Activated T-cell treated with anti-CD3 and anti-CD28 coated beads, Interleukin-2, amount 50 U/mL, for 4 hours (primary cell): Measurements from ENCODE around the gene KIF26A. TPM values are rescaled to one million over a fixed set of nuclear protein-coding genes. Genes with fewer than 3 reads are reported as not detected.
A peak's percentile ranks its signal among the peaks of the same experiment; 100 is the strongest.

Experiments
- ATAC-seq, 2 donors: fragments of 200-7000 bp; cut with Tn5 transposase; one replicate each; pipeline ENCODE4 v1.10.0; 2021
- DNase-seq: peaks from one replicate; pipeline ENCODE4 v3.0.0-alpha.2; 2020
- H3K27me3 Mint-ChIP-seq: one replicate; pipeline ENCODE4 v1.8.0; 2021; ENCODE audit warnings: low read depth, mixed read lengths
- H3K36me3 Mint-ChIP-seq: one replicate; pipeline ENCODE4 v1.8.0; 2022; ENCODE audit warnings: mixed read lengths; ENCODE audit not compliant: insufficient read depth
- H3K4me1 Mint-ChIP-seq: one replicate; pipeline ENCODE4 v1.8.0; 2021; ENCODE audit warnings: low read depth, mixed read lengths
- H3K4me3 Mint-ChIP-seq: one replicate; pipeline ENCODE4 v1.8.0; 2021; ENCODE audit warnings: mild to moderate bottlenecking, moderate library complexity, mixed read lengths
- H3K9me3 Mint-ChIP-seq: one replicate; pipeline ENCODE4 v1.8.0; 2021; ENCODE audit warnings: mixed read lengths
- total RNA-seq, 3 donors: library from RNA; stranded (reverse); gene quantifications; one replicate each; pipeline ENCODE4 v1.2.1, GENCODE V29; 2021

KIF26A gene
- total RNA-seq, 3 donors from 2014 or later, result 0.24 to 0.86 (median 0.40) TPM

GRCh38 chr14:104139460-104140212 is 1.2 kb downstream of the KIF26A start:
- Mint-ChIP-seq H3K27me3 (peaks cover 41% of the 10 kb centered on the region), H3K4me1 (peaks cover 9% of the 10 kb centered on the region), H3K36me3 (no peaks in the 10 kb centered on the region), H3K4me3 (no peak overlapping the region), H3K9me3 (no peaks in the 10 kb centered on the region)
- ATAC-seq, result no peak
- no peak for DNase-seq

- DNase-seq, result no peak
Observed at GRCh38 chr14:104140213-104140462, 1.8 kb downstream of the KIF26A start.

GRCh38 chr14:104140463-104141331 is 2.3 kb downstream of the KIF26A start:
- no peak for DNase-seq
- peak overlapping the region; percentile 35 for H3K4me3 Mint-ChIP-seq
- peaks cover 7% of the 10 kb centered on the region for H3K4me1 Mint-ChIP-seq
- H3K36me3 Mint-ChIP-seq, result no peaks in the 10 kb centered on the region
- no peaks in the 10 kb centered on the region for H3K9me3 Mint-ChIP-seq
- no peak for ATAC-seq
- peaks cover 31% of the 10 kb centered on the region for H3K27me3 Mint-ChIP-seq

More at GRCh38 chr14:104140213-104140462, 1.8 kb downstream of the KIF26A start:
- Mint-ChIP-seq H3K36me3 (no peaks in the 10 kb centered on the region), H3K9me3 (no peaks in the 10 kb centered on the region), H3K27me3 (peaks cover 37% of the 10 kb centered on the region), H3K4me1 (peaks cover 9% of the 10 kb centered on the region), H3K4me3 (no peak overlapping the region)
- ATAC-seq, result no peak

GRCh38 chr14:104141621-104142091 is 3.3 kb downstream of the KIF26A start:
- DNase-seq (no peak), ATAC-seq (no peak)
- no peaks in the 10 kb centered on the region for H3K9me3 Mint-ChIP-seq
- H3K27me3 Mint-ChIP-seq, result peaks cover 29% of the 10 kb centered on the region
- H3K4me1 Mint-ChIP-seq, result peaks cover 7% of the 10 kb centered on the region
- no peak overlapping the region for H3K4me3 Mint-ChIP-seq
- H3K36me3 Mint-ChIP-seq, result no peaks in the 10 kb centered on the region

- no peaks in the 10 kb centered on the region for H3K9me3 Mint-ChIP-seq
- peaks cover under 1% of the 10 kb centered on the region for H3K4me1 Mint-ChIP-seq
- ATAC-seq (no peak), DNase-seq (no peak)
- H3K4me3 Mint-ChIP-seq, result no peak overlapping the region
- no peaks in the 10 kb centered on the region for H3K36me3 Mint-ChIP-seq
- H3K27me3 Mint-ChIP-seq, result peaks cover 22% of the 10 kb centered on the region
Observed at GRCh38 chr14:104142136-104142945, 4.0 kb downstream of the KIF26A start.

- no peak overlapping the region for H3K4me3 Mint-ChIP-seq
- no peaks in the 10 kb centered on the region for H3K36me3 Mint-ChIP-seq
- H3K27me3 Mint-ChIP-seq, result peaks cover 22% of the 10 kb centered on the region
- no peaks in the 10 kb centered on the region for H3K9me3 Mint-ChIP-seq
- H3K4me1 Mint-ChIP-seq, result no peaks in the 10 kb centered on the region
- ATAC-seq (no peak), DNase-seq (no peak)
Observed at GRCh38 chr14:104142946-104143470, 4.6 kb downstream of the KIF26A start.

- Mint-ChIP-seq H3K4me1 (no peaks in the 10 kb centered on the region), H3K36me3 (no peaks in the 10 kb centered on the region), H3K27me3 (peaks cover 23% of the 10 kb centered on the region), H3K4me3 (no peak overlapping the region), H3K9me3 (no peaks in the 10 kb centered on the region)
- no peak for DNase-seq
- ATAC-seq, result no peak
Observed at GRCh38 chr14:104143521-104144452, 5.4 kb downstream of the KIF26A start.

- Mint-ChIP-seq H3K27me3 (peaks cover 20% of the 10 kb centered on the region), H3K4me3 (no peak overlapping the region), H3K9me3 (no peaks in the 10 kb centered on the region), H3K36me3 (no peaks in the 10 kb centered on the region), H3K4me1 (no peaks in the 10 kb centered on the region)
- ATAC-seq, result no peak
- no peak for DNase-seq
Observed at GRCh38 chr14:104144453-104144790, 6.0 kb downstream of the KIF26A start.

GRCh38 chr14:104144911-104145825 is 6.8 kb downstream of the KIF26A start:
- no peak for DNase-seq
- no peaks in the 10 kb centered on the region for H3K36me3 Mint-ChIP-seq

GRCh38 chr14:104145826-104146601 is 7.6 kb downstream of the KIF26A start:
- Mint-ChIP-seq H3K36me3 (no peaks in the 10 kb centered on the region), H3K27me3 (peaks cover 6% of the 10 kb centered on the region), H3K4me1 (no peaks in the 10 kb centered on the region), H3K4me3 (no peak overlapping the region), H3K9me3 (no peaks in the 10 kb centered on the region)
- ATAC-seq (no peak), DNase-seq (no peak)

More at GRCh38 chr14:104144911-104145825, 6.8 kb downstream of the KIF26A start:
- Mint-ChIP-seq H3K9me3 (no peaks in the 10 kb centered on the region), H3K4me3 (no peak overlapping the region), H3K27me3 (peaks cover 14% of the 10 kb centered on the region), H3K4me1 (no peaks in the 10 kb centered on the region)
- ATAC-seq, result no peak

GRCh38 chr14:104146651-104147345 is 8.4 kb downstream of the KIF26A start:
- Mint-ChIP-seq H3K9me3 (no peaks in the 10 kb centered on the region), H3K36me3 (no peaks in the 10 kb centered on the region), H3K4me1 (no peaks in the 10 kb centered on the region), H3K4me3 (no peak overlapping the region), H3K27me3 (peaks cover 4% of the 10 kb centered on the region)
- DNase-seq (no peak), ATAC-seq (no peak)
